Esophagus muscularis mucosa (tissue), 4 donors: ENCODE results near the gene INHBB. TPM values are rescaled to one million over a fixed set of nuclear protein-coding genes. Genes with fewer than 3 reads are reported as not detected.

ENCODE experiments used
- DNase-seq: peaks from one replicate; pipeline ENCODE4 v3.0.0-alpha.2; 2017; ENCODE audit errors: extremely low spot score
- H3K27ac ChIP-seq, 4 donors: fragments of 200-600 bp; sonication (generic); replicated peaks in 1 of 4; 1 replicate in 3 of 4; 2 replicates in 1 of 4; pipeline ENCODE4 v1.5.1; 2016 to 2019; ENCODE audit warnings: mild to moderate bottlenecking in 1 of 4
- H3K27me3 ChIP-seq, 4 donors: fragments of 200-600 bp; sonication (generic); one replicate each; pipeline versions ENCODE4 v1.5.1 to v1.6.0; 2016 to 2019
- H3K36me3 ChIP-seq, 4 donors: fragments of 200-600 bp; sonication (generic); one replicate each; pipeline ENCODE4 v1.5.1; 2016 to 2019
- H3K4me1 ChIP-seq, 4 donors: fragments of 200-600 bp; sonication (generic); one replicate each; pipeline ENCODE4 v1.5.1; 2016 to 2019
- H3K4me3 ChIP-seq, 4 donors: fragments of 200-600 bp; sonication (generic); 1 replicate in 2 of 4; 2 replicates in 2 of 4; pipeline ENCODE4 v1.5.1; 2016 to 2019; ENCODE audit warnings: mild to moderate bottlenecking in 4 of 4, moderate library complexity in 1 of 4
- H3K9me3 ChIP-seq, 4 donors: fragments of 200-600 bp; sonication (generic); 1 replicate in 3 of 4; 2 replicates in 1 of 4; pipeline ENCODE4 v1.5.1; 2016 to 2019
- CTCF ChIP-seq, 3 experiments: fragments of 200-600 bp in 2 of 3; fragments of 450-650 bp in 1 of 3; sonication (generic) in 2 of 3; IDR thresholded peaks; one replicate each; pipeline ENCODE4 v1.5.1; 2017 to 2019; ENCODE audit warnings: antibody characterized with exemption in 3 of 3, mild to moderate bottlenecking in 2 of 3, moderate library complexity in 1 of 3
- EP300 ChIP-seq: sonication (generic); formaldehyde crosslinking; IDR thresholded peaks from one replicate; pipeline ENCODE4 v1.6.1; 2017; ENCODE audit warnings: antibody characterized with exemption
- POLR2A ChIP-seq: fragments of 450-650 bp; IDR thresholded peaks from one replicate; pipeline ENCODE4 v1.6.1; 2017; ENCODE audit warnings: antibody characterized with exemption, moderate library complexity, mild to moderate bottlenecking, low read depth
- POLR2AphosphoS5 ChIP-seq, 2 donors: sonication (generic); formaldehyde crosslinking; IDR thresholded peaks; one replicate each; pipeline ENCODE4 v1.6.1; 2017; ENCODE audit warnings: antibody characterized with exemption in 2 of 2
- WGBS: methylation state at CpG from one replicate; pipeline ENCODE4 v1.1.5; 2018; 5-methylcytosine and 5-hydroxymethylcytosine counted together
- intact Hi-C: fragments of 100-400 bp; cut with DNase I; formaldehyde crosslinking; loops from one replicate; pipeline ENCODE4 v1.15.1; 2023
- total RNA-seq, 4 donors: library from RNA; depleted of rRNA; stranded (reverse); fragments of >200 nt; gene quantifications; one replicate each; pipeline versions ENCODE4 v1.1.0 to v1.2.1, GENCODE V29; 2016

The INHBB gene
- total RNA-seq, 4 donors from 2014 or later = 1.2 to 13.9 (median 7.2) TPM

DNA sequence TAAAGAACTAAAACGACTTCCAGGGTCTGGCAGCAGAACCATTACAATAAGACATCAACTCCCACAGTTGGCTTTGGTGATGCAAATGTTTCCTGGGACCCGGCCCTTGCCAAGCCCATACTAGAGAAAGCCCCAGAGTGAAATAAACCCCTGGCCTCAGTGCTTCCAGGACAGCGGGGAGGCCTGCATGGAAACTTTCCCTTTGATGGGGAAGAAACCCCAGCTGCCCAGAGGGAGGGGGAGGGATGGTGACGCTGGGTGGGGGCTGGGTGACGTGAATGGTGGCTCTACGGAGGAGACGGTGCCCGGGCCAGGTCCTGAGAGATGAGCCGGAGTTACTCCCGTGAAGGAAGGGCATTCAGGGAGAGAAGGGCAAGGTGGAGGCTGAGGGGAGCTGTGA, 27.5 kb downstream of the INHBB start:
- intact Hi-C loops = no loop called here
- TF ChIP-seq POLR2A (no peak), POLR2AphosphoS5 (IDR thresholded peaks at IDR 0.05) (no peak), CTCF (IDR thresholded peaks at IDR 0.05) (no peak), EP300 (no peak)
- Histone ChIP-seq H3K36me3 (no peaks in the 10 kb centered on the region), H3K27ac (no peak overlapping the region), H3K9me3 (no peaks in the 10 kb centered on the region), H3K4me1 (no peaks in the 10 kb centered on the region), H3K4me3 (no peak overlapping the region), H3K27me3 (peaks cover 0 to 44% (median 0%) of the 10 kb centered on the region in 4 donors)
- DNase-seq = no peak
- 66% methylated on average over 10 of the region's 10 CpGs for WGBS

DNA sequence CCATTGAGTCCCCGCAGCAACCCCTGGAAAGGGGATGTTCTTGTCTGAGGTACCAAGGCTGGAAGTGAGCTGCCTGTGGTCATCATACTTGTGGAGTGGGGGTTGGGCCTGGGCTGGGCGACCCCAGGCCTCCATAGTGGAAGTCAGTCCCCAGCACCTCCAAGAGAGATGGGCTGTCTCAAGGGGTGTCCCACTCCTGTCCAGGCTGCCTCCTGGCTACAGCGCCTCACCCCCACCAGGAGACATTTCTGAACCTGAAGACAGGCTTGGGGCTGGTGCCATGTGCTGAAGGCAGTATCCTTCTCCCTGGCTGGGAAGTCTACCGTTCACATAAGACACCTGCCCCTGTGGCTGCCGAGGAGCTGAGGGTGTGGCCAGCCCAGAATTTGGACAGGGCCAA, 28.9 kb downstream of the INHBB start:
- Histone ChIP-seq H3K36me3 (no peaks in the 10 kb centered on the region), H3K27ac (no peak overlapping the region), H3K9me3 (no peaks in the 10 kb centered on the region), H3K4me1 (no peaks in the 10 kb centered on the region), H3K27me3 (peaks cover 0 to 52% (median 0%) of the 10 kb centered on the region in 4 donors), H3K4me3 (no peak overlapping the region)
- DNase-seq = no peak
- TF ChIP-seq CTCF (IDR thresholded peaks at IDR 0.05) (no peak), EP300 (no peak), POLR2AphosphoS5 (IDR thresholded peaks at IDR 0.05) (no peak), POLR2A (no peak)
- 100% methylated on average over 3 of the region's 5 CpGs for WGBS
- intact Hi-C loops = no loop called here

DNA sequence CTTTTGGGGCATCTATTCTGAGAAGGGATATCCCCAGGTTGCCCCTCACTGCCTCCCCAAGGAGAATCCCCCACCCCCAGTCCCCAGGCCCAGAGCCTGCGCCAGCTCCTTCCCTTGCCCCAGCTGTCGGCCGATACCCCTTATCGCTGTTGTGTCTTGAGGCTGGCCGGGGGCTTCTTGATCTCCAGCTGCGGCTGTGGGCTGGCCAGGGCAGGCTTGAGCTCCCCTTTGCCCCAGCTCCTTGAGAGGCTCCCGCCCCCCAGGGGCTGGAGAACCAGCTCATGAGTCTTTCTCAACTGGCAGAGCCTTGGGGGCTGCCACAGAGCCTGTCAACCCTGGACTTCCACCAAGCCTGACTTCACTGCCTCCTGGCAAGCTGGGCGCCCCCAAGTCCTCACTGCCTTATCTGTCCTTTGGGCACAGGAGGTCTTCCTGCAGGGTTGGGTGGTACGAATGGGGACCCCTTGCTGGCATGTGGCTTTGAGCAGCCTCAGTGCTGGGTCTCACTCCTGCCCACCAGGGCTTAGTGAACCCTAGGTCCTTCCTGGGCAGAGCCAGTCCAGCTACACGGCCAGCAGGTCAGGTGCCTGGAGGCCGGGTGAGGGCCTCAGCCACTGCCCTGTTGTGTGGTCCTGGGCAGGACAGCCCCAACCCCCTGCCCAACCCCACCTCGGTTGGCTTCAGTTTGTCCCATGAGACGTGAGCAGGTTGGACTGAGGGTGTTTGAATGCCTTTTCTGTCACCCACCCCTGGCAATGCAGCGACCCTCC, 29.5 kb downstream of the INHBB start:
- DNase-seq = no peak
- intact Hi-C loops = no loop called here
- H3K36me3 ChIP-seq = no peaks in the 10 kb centered on the region
- no peak for TF ChIP-seq CTCF (IDR thresholded peaks at IDR 0.05)
- TF ChIP-seq EP300 = no peak
- no peak for TF ChIP-seq POLR2A
- no peak for TF ChIP-seq POLR2AphosphoS5 (IDR thresholded peaks at IDR 0.05)
- peaks cover 0 to 52% (median 0%) of the 10 kb centered on the region in 4 donors for H3K27me3 ChIP-seq
- H3K9me3 ChIP-seq = no peaks in the 10 kb centered on the region
- H3K27ac ChIP-seq = no peak overlapping the region
- 86% methylated on average over 5 of the region's 14 CpGs for WGBS
- no peak overlapping the region for H3K4me3 ChIP-seq
- H3K4me1 ChIP-seq = no peaks in the 10 kb centered on the region

GRCh38 chr2:120376101-120376500, 30.2 kb downstream of the INHBB start:
- no peak overlapping the region for H3K27ac ChIP-seq
- TF ChIP-seq POLR2A = no peak
- no peak for TF ChIP-seq CTCF (IDR thresholded peaks at IDR 0.05)
- no peak for TF ChIP-seq EP300
- TF ChIP-seq POLR2AphosphoS5 (IDR thresholded peaks at IDR 0.05) = no peak
- intact Hi-C loops = no loop called here
- 80% methylated on average over 12 of the region's 12 CpGs for WGBS
- DNase-seq = no peak
- H3K9me3 ChIP-seq = no peaks in the 10 kb centered on the region
- H3K36me3 ChIP-seq = no peaks in the 10 kb centered on the region
- no peaks in the 10 kb centered on the region for H3K4me1 ChIP-seq
- H3K27me3 ChIP-seq = peaks cover 0 to 52% (median 0%) of the 10 kb centered on the region in 4 donors
- no peak overlapping the region for H3K4me3 ChIP-seq
